ENCODE measurements around the gene PIAS1.
"Not testable (repeated sequence)": the region's sequence is repeated elsewhere in the genome, so short reads cannot be mapped to it uniquely, and the experiment has no call there.

The PIAS1 gene

DNA sequence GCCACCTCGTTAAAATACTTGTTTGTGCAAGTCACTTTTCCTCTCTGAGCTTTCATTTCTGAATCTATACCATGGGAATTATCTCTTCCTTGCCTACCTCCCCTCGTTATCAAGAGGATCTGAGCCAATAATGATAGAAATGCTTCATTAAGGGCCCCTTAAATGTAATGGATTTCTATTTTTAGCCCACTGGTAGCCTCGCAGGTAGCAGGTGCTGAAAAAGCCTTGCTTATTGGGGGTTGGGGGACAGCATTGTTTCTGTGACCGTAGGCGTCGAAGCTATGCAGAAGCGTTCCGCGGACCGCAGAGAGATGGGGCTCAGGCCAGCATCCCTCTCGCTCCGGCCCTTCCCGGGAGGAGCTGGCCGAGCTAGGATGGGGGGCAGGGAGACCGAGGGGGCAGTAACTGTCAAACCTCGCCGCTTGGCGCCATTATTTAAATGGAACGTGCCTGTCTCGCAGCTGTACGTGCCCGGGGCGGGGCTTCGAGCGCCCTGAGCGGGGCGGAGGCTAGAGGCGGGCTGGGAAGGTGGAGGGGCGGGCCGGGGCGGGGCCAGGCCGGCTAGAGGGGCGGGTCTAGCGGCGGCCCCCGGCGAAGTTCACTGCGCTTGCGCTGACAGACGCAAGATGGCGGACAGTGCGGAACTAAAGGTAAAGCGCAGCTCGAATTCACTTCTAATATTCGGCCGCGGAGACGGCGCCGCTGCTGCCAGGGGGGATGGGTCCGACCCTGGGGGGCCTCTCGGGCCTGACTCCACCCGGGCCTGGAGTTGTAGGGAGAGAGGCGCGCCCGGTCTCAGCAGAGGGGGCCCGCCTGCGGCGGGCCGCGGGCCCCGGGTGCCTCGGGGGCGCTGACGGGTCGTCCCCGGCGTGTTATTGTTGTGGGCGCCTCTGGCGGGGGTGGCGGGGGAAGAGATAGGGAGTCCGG is at the start of gene PIAS1:
TSS of gene PIAS1 (plus strand) at position 615 of the 927 bp plus-strand sequence. CDS start at position 627, 12 bp downstream.
- DNase-seq, result peak; percentile 80 to 83

DNA sequence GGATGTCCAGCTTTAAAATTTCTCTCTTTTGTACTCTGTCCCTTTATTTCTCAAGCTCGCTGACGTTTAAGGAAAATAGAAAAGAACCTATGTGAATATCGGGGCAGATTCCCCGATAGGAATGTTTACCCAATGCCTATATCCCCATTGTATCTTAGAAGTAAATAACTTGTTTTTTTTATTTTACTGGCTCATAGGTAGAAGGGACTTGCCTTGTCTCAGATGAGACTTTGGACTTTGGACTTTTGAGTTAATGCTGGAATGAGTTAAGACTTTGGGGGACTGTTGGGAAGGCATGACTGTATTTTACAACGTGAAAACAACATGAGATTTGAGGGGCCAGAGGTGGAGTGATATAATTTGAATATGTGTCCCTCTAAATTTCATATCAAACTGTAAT is 46.5 kb upstream of the PIAS1 start:
- not testable (repeated sequence) for DNase-seq

DNA sequence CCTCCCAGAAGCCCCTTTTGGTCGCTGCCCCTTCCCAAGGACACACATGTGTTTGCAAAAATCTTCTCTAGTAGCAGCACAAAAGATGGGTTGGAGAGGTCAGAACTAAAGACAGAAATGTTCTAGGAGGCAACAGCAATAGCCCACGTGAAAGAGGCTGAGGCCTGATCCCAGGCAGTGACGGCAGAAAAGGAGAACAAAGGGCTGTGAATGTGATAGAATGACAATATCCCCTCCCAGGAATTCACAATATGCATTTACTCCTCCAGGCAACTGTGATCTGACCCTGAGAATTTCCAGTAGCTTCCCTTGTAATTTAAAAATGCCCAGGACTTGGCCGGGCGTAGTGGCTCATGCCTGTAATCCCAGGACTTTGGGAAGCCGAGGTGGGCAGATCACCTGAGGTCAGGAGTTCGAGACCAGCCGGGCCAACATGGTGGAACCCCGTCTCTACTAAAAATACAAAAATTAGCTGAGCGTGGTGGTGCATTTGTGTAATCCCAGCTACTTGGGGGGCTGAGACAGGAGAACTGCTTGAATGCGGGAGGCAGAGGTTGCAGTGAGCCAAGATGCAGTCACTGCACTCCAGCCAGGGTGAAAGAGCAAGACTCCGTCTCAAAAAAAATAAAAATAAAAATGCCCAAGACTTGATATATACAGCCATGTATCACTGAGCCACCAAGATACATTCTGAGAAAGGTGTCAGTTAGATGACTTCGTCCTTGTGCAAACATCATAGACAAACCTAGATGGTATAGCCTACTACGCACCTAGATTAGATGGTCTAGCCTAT is 43.6 kb upstream of the PIAS1 start:
- no peak for DNase-seq

DNA sequence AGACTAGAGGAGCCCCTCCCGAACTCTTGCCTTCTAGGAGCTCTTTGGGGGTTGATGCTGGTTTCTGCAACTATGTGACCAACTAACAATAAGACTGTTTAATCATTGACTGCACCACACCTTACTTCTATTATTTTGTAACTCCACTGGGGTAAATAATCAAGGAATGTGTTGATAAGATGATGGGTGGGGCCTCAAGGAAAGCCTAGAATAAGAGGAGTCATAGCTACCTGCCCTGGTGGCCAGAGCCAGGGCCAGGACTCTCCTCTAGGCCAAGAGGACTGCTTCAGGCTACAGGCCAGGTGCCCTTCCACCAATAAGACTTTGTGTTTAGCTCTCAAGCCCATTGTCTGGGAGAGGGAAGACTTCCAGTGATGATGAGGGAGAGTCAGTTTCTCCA is 41.2 kb upstream of the PIAS1 start:
- DNase-seq, result no peak

DNA sequence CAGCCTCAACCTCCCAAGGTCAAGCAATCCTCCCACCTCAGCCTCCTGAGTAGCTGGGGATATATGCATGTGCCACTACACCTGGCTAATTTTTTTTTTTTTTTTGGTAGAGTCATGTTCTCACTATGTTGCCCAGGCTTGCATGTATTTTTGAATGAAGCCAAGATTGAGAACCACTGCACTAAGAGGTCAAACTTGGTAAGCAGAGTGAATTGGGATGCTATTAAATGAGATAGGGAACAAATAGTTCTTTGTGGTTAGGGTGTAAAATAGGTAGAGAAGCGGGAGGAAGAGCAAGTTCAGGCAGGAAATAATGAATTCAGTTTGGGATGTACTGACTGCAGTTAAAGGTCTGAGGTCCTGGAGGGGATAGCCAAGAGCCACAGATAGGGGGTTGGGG is 39.9 kb upstream of the PIAS1 start:
- no peak for DNase-seq

DNA sequence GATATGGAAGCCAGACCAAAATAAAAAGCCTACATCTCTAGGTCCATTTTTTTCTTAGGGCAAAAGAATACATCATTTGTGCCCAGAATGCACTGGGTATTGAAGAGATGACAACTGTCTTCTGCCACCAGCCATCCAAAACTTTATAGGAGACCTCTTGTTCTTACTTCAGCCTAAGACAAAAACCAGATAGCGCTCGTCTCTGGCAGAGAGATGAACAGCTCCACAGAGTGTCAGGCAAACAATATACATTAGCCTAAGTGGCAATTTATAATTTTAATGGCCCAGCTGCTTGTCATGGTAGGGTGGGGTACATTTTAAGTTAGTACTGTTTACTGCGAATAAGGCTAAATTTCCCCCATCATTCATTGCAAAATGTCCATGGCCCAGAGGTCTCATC is 38.9 kb upstream of the PIAS1 start:
- no peak for DNase-seq

DNA sequence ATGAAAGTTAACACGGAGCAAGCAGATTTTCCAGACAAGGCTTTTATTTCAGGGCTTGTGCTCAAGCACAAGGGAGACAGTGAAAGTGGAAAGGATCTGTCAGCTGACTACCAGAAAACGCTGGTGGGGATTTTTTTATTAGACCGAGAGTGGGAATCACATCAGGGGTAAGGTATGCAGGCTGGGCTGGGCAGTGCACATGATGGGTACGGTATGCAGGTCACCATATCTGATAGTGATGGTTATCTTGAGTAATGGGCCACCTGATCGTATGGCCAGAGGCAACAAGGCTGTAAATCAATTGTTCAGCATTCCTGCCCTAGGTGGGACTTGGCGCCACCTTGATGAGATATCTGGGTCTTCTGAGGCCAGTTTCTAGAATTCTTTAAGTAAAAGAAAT is 36.9 kb upstream of the PIAS1 start:
- DNase-seq, result no peak

DNA sequence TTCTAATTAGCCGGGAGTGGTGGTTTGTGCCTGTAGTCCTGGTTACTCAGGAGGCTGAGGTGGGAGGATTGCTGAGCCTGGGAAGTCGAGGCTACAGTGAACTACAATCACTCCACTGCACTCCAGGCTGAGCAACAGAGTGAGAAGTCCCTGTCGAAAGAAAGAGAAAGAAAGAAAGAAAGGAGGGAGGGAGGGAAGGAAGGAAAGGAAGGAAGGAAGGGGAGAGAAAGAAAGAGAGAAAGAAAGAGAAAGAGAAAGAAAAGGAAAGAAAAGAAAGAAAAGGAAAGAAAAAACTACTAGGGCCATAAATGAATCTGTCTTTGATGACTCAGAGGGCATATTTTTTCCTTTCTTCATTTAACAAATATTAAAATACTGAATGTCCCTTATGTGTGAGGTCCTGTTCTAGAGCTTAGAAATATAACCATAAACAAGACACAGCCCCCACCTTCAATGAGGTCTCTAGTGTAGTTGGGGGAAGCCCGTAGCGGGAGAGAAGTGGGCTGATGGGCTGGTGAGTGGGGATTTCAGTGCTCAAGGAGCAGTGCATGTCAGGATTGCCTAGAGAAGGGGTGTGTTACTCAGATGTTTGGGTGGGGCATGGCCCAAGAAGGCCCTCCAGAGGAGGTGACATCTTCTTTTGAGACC is 35.2 kb upstream of the PIAS1 start:
- no peak for DNase-seq

DNA sequence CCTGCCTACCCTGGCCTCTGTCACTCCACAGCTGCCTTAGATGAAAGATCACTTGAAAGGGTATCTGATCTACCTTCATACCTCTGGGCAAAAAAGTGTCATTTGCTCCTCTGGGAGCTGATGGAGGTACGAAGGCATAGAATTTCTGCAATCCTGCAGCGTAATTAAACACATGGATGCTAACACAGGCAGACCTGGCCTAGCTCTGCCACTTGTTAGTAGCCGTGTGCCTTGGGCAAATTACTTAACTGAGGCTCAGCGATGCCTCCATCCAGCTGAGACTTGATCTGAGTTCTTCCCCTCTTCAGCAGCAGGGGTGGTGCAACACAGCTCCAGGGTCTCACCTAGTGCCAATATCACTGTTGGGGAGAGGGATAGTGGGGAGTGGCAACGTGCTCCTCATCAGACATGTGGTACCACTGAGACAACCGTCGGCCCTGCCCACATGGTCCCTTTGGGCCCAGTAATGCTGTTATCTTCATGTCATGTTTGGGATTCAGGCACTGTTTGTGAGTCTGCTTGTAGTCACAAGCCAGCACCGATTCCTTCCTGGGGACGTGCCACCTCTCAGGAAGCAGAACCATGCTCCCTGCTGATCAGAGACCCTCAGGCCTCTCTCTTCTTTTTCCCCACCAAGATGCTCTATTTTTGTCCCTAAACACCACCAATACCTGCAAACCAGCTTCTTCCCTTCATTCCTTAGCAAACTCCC is 34.1 kb upstream of the PIAS1 start:
- DNase-seq, result no peak

DNA sequence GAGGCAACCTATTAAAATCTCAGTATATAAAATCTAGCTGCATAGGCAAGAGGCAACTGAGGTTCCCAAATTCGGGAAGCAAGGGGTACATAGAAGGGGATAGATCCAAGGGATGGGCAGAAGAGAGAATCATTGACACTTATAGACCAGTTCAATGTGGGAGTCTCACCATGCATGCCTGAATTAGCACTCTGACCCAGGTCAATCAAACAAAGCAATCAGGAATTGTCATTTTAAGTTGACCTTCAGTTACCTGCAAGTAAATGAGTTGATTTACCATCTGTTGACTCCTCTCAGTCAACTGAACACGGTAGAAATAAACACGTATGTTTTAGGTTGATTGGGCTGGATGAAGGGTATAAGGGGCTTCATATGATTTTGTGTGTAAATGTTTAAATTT is 33.4 kb upstream of the PIAS1 start:
- DNase-seq, result no peak

DNA sequence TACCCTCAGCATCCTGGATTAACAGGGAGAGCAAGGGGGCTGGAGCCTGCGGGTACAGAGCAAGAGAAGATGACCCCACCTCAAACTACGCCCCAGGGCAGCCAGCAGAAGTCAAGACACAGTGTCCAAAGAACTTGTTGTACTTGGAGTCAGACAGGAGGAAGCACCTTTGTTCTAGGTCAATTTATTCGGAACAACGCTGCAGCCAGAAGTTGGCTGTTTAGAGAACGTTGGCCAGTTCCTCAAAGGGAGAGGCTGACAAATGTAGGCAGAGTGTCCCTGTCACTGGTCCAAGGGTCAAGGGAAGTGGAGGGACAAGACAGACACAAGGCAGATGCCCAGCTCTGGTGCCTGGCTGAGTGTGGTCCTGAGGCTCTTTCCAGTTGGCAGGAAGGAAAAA is 32.1 kb upstream of the PIAS1 start:
- DNase-seq, result no peak

DNA sequence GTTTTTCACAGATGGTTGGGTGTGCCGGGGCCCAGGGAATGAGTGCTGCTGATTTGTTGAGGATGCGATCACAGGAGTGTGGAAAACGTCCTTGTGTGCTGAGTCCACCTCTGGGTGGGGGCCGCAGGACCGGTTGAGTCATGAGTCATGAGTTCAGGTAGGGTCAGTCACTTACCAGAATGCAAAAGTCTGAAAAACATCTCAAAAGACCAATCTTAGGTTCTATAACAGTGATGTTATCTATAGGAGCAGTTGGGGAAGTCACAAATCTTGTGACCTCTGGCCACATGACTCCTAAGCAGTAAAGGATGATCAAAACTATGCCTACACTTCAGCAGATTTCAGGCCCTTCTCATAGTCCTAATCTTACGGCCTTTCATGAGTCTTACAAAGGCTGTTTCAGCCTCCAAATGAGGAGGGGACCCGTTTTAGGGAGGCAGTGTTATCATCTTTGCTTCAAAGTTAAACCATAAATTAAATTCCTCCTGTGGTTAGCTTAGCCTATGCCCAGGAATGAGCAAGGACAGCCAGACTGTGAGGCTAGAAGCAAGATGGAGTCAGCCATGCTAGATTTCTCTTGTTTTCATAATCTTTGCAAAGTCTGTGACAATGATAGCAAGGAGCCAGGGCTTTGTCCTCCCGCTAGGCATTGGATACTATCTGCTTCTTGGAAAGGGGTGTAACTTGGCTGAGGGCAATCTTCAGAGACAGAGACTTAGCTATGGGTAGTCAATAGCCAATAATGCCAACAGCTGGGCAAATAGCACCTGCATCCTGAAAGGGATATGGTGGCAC is 30.6 kb upstream of the PIAS1 start:
- no peak for DNase-seq

DNA sequence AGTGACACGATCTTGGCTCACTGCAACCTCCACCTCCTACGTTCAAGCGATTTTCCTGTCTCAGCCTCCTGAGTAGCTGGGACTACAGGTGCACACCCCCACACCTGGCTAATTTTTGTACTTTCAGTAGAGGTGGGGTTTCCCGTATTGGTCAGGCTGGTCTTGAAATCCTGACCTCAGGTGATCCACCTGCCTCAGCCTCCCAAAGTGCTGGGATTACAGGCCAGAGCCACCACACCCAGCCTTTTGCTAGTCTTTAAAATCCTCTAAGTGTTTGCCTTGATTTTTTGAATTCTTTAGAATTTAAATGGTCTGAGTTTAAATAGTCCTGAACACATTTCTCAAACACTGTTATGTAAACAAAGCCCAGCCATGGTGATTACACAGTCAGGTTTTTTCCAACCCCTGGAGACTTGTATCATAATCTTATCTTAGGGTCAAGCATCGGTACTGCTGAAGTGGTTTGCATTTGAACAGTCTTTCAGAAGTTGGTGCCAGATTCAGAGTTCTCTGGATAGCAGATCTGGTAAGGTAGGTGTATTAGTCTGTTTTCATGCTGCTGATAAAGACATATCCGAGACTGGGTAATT is 28.2 kb upstream of the PIAS1 start:
- DNase-seq, result no peak

DNA sequence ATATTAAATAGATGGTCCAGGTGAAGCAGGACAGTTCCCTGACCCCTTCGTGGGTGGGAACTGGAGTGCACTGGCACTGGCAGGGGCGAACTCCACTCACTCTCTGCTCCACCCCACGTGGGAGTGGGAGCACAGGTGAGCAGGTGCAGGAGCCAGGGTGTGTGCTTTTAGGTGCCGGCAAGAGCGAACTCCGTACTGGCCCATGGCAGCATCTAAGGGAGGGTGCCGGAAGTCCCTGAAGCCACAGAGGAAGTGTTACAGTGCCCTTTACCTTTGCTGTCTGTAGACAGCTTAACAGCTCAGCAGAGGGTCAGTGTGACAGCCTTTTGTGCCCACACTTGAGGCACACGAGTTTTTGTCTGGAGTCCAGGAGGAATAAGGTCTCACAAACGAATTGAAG is 26.7 kb upstream of the PIAS1 start:
- no peak for DNase-seq

DNA sequence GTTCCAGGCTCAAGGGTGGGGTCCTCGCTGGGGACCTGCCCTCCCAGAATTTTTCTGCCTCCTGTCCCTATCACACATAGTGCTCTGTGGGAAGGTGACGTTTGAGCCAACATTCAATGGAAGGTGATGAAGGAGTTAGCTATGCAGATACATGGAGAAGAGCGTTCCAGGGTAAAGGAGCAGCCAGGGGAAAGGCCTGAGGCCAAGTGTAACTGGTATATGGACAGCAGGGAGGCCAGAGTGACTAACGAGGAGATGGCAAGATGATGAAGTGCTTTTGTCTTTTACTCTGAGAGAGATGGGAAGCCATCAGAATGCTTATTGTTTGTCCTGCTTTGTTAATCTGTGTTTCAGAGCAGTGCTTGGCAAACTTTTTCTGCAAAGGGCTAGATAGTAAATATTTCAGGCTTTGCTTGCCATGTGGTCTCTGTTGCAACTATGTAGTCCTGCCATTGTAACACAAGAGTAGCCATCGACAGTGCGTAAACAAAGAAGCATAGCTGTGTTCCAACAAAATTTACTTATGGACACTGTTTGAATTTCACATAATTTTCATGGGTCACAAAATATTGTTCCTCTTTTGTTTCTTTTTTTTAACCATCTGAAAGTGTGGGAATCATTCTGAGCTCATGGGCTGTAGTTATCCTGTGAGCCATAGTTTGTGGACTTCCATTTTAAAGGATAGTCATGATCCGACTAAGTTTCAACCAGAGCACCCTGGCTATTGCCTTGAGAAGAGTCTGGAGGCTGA is 25.8 kb upstream of the PIAS1 start:
- no peak for DNase-seq

DNA sequence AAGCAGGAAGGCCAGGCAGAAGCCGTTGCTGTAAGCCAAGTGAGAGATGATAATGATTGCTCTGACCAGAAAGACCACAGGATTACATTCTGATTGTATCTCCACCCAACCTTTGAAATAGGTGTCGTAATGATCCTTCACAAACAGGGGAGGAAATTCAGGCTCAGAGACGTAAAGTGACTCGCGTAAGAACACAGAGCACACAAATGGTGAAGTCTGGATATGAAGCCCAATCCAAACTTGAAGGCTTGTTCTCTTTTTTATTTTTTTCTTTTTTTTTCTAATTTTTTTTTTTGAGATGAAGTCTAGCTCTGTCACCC is 25.3 kb upstream of the PIAS1 start:
- DNase-seq, result no peak

DNA sequence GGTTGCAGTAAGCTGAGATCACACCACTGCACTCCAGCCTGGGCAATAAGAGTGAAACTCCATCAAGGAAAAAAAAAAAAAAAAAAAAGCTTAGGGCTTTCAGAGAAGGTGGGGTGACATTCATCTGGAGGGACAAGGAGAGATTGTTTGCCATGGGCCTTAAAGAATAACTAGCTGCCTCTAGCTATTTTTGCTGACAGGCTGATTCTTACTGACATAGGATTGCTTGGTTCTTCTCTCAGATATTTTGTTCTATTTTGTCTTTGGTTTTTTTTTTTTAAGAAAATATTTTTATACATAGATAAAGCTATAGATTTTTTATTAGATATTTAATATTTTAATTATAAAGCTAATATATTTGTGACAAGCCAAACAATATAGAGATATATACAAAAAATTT is 24.2 kb upstream of the PIAS1 start:
- no peak for DNase-seq

DNA sequence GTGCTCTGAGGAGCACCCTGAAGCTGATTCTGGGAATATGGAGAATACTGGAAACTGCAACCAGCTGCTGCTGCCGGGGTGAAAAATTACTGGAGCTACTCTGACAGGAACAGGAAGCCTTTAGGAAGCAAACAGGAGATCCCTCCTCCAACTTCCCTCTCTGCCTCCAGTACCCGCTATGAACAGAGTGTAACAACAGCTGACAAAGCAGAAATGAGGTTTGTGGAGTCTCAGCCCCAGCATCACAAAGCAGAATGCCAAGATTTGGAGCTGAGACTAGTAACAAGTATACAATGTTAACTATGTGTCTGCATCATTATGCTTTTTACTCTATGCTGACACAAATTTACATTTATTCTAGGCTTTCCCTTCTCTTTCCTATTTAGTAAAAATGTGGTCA is 22.7 kb upstream of the PIAS1 start:
- DNase-seq, result no peak

DNA sequence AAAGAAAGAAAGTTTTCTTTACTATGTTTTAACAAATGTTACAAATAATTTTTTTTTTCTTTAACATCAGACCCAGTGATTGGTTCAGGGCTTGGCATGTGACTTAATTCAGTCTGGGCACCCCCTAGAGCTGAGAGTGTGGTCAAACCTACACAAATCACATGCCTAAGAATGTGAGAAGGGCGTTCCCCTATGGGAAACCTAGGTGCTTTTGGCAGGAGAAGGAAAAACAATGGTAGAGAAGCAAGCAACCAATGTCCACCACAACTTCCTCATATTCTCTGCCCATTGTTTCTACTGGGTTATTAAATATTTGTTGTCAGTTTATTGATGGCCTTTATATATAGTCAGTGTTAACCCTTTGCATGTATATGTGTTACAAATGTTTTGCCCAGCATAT is 21.4 kb upstream of the PIAS1 start:
- no peak for DNase-seq

DNA sequence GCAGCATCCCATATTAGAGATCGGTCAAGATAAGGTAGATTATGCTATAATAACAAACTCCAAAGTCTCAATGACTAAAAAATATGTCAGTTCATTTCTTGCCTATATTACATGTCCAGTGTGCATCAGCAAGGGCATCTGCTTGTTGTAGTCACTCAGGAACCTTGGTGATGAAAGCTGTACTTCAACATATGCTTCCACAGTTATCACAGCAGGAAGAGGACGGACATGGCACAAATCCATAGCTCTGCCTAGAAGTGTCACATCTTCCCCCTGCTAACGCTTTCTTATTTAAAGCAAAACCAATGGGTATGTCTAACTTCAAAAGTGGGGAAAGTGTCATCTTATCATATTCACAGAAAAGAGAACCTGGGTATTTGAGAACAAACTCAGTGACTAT is 20.0 kb upstream of the PIAS1 start:
- DNase-seq, result no peak

DNA sequence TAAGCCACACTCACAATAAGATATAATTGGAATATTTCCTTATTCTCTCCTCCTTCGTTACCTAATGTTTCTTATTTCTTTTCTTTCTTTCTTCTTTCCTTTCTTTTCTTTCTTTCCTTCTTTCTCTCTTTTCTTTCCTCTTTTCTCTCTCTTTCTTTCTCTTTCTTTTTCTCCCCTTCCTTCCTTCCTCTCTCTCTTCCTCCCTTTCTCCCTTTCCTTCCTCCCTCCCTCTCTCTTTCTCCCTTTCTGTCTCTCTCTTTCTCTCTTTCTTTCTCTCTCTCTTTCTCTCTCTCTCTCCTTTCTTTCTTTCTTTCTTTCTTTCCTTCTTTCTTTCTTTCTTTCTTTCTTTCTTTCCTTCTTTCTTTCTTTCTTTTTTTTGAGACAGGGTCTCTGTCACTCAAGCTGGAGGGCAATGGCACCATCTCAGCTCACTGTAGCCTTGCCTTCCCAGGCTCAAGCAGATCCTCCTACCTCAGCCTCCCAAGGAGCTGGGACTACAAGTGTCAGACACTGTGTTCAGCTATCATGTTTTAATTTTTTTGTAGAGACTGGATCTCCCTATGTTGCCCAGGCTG is 19.3 kb upstream of the PIAS1 start:
- DNase-seq, result no peak

Data from NCI-H1930 (cell line).